GM18511 (cell line): ENCODE measurements around the gene MROH2A.

Source experiments
- ATAC-seq: cut with Tn5 transposase; IDR thresholded peaks from one replicate; pipeline ENCODE4 v1.9.1; 2021; ENCODE audit warnings: mild to moderate bottlenecking, moderate library complexity; ENCODE audit not compliant: unreplicated experiment

The MROH2A gene

DNA sequence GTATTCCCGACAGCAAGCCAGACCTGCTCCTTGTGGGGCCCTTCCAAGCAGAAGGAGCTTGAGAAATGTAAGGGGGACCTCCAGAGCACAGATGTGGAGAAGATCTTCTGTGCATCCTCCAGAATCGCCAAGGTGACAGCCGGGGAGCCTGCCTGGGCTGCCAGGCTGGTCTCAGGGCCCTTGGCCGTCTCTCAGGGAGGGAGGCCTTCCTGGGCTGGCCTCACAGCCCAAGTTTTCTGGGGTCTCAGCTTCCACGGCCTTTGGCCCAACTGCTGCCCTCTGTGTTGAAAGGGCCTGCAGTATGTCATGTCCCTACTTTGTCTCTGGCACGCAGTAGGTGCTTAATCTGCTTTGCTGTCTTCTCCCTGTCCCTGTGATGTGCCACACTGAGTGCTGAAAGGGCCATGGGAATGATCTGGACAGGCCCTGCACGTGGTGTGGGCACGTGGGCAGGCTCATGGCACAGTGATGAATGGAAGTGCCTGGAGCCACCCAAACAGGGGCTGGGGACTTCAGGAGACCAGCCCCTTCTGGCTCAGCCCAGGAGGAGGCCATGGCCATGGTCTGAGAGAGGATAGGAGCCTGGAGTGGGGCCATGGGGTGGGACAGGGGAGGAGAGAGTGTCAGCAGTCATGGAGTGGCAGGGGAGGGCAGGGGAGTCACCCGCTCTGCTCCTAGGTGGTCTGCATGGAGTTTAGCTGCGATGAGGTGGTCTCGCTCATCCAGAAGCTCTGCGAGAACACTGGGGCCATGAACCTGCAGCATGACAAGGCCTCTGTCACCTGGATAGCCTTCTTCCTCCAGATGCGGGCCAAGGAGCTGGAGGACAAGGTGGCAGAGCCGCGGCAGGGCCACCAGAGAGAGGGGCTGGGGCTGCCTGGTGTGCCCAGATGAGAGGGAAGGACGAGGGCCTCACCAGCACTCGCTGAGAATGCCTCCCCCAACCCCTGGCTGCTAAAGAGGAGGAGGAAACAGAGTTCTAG is 40.8 kb downstream of the MROH2A start:
- no peak for ATAC-seq

DNA sequence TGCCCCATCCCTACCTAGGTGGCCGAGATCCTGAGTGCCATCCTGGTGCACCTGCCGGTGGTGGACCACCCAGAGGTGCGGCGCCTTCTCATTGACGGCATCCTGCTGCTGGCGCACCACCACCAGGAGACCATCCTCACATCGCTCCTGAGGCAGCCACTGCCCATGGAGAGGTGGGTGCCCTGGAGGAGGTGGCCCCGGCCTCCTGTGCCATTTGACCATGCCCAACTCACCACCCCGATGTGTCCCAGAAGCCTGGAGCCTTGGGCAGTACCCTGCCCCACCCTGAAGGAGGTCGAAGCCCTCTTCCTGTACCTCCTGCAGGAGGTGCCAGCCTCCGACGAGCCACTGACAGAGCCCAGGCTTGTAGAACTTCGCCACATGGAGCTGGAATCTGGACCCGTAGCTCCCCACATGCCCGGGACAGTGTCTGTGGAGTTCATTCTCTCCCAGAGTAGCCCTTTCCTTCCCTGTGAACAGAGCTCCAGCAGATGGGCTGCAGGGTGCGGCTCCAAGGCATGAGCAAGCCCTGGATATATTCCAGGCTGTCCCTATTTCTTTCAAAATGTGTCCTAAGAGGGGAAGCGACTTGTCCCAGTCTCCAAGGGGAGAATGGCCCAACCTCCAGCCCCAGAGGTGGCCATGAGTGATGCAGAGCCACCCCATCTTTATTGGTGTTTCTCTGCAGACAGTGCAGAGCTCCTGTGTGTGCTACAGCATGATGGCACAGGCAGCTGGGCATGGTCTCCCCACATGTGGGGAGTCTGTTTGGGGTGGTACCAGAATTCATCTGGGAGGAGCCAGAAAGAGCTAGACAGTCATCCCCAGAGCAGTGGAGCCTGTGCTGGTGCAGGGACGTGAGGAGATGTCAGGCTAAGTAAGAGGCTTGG is 42.0 kb downstream of the MROH2A start:
- ATAC-seq, result no peak

DNA sequence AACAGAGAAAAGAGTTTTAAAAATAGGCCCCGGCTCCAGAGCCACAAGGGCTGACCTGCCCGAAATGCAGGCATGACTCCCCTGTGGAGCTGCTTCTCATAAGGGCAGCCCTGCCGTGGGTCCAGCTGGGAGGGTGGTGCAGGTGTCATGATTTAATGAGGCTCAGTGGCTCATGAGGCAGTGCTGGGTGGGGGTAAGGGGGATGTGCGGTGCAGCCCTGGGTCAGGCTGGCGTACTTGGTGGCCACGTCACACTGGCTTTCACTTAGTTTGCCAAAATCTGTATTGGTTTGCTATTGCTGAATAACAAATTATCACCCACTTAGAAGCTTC is 42.6 kb downstream of the MROH2A start:
- ATAC-seq, result no peak

DNA sequence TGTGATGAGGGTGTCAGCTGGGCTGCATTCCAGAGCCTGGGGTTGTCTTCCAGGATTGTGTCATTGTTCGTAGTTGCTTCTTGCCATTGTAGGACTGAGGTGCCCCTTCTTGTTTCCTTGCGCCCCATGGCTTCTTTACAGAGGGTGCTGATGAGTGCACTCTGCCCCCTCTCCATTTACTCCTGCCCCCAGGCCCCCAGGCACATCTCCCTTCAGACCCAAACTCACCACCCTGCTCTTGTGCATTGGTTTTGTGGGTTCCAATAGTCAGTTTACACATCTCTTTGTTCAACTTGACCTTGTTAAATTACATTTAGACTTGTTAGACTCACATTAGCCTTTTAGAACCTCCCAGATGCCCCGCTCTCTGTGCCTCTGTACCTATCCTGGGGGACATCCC is 43.1 kb downstream of the MROH2A start:
- no peak for ATAC-seq

DNA sequence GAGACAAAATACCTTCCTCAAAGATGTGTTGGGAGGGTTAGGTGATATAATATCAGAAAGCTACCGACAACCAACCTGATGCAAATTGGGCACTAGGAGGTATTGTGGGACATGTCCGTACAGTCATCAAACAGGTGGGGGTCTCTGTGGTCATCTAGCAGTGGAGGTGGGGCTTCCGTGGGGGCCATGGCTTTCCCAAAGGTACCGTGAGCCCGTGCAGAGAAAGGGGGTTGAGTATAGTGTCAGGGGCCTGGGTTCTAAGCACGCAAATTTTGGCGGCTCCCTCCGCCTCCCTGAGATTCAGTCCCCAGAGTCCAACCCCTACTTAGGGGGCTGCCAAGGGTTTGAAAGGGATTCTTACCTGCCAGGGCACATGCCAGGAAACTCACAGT is 43.6 kb downstream of the MROH2A start:
- no peak for ATAC-seq

DNA sequence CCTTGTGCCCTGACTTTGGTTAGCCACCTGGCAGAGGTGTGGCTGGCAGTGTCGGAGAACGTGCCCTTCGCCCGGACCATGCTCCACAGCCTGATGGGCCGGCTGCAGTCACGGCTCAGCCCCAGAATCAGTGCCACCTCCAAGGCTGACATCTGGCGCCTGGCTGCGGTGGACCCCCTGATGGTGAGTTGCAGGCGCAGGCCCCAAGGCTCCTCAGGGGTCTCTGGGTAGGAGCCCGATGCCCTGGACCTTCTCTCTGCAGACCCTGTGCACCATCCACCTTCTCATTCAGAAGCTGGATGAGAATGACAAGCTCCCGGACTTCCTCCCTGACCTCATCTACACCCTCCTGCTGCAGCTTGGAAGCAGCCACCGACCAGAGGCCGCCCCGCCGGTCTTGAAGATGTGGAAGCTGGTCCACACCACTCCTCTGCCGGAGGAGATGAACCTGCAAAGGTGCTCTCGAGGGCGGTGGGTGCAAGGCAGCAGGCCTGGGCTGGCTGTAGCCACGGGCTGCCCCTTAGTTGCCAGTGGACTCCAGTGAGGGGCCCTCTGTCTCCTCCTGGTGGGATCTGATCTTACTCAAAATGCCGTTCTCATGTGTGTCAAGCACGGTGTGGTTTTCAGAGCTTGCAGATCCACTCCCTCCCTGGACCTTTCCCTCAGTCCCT is 44.1 kb downstream of the MROH2A start:
- ATAC-seq, result no peak

DNA sequence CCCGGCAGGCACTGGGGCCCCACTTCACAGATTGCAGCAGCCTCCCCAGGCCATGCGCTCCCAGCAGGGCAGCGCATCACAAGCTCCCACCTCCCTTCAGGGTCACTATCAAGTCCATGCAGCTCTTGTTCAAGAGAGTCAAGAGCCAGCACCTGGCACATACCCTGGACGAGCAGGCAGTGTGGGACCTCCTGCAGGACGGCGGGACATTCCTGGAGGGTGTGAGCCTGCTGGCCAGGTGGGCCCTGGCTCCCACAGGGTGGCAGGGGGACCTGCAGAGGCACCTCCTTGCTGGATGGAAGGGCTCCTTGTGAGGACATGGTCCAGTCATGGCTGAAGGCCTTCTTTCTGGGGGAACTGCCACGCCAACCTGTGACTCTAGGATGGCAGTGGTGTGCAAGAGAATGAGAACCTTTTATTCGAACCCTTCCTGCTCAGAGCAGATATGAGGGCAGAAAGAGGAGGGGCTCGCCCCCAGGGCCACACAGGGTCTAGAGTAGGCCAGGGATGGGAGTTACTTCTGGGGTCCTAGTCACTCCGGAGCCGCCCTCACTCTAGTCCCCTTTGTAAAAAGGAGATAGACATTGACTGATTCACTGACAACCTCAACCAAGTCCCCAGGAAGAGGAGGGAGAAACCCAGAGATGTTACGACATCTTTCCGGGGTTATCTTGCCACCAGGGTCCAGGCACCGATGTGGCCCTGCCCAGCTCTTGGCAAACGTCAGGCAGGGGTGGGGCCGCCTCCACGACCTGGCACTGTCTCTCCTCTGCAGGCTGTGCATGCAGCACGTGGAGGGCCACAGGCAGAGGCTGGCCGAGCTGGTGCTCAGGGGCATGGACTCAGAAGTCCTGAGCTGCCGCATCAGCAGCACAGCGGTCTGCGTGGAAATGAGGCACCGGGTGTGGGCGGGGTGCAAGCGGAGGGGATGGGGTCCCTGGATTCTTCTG is 44.9 kb downstream of the MROH2A start:
- ATAC-seq, result no peak

DNA sequence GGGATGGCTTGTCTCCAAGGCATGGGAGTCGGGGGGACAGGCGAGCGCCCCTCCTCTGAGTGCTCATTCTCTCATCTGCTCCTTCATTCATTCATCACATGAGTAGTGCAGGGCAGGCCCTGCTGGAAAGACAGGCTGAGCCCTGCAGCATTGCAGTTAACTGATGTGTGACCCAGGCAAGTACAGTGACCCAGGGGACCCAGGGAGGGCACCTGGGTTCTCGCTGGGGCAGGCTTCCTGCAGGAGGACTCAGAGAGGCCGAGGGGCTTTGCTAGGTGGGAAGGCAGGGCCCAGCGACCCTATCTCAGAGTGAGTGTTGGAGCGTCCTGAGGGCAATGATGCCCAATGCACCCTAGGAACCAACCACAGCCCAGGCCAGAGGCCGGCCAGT is 45.6 kb downstream of the MROH2A start:
- no peak for ATAC-seq

DNA sequence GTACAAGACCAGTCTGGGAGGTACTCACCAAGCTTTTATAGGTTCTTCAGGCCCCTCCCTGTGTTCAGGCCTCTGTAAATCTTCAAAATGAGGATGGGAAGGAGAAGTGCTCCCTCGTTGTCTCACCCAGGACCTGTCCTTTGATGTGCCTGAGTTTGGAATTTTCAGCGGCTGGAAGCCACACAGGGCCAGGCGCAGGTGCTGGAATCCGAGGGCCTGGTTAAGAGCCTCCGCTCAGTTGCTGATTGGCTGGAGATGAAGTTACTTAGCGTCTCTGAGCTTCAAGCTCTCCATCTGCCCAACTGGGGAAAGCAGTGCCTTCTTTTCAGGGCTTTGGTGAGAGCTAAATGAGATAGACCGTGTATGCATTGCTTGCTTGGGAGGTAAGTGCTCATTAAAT is 46.2 kb downstream of the MROH2A start:
- ATAC-seq, result no peak

DNA sequence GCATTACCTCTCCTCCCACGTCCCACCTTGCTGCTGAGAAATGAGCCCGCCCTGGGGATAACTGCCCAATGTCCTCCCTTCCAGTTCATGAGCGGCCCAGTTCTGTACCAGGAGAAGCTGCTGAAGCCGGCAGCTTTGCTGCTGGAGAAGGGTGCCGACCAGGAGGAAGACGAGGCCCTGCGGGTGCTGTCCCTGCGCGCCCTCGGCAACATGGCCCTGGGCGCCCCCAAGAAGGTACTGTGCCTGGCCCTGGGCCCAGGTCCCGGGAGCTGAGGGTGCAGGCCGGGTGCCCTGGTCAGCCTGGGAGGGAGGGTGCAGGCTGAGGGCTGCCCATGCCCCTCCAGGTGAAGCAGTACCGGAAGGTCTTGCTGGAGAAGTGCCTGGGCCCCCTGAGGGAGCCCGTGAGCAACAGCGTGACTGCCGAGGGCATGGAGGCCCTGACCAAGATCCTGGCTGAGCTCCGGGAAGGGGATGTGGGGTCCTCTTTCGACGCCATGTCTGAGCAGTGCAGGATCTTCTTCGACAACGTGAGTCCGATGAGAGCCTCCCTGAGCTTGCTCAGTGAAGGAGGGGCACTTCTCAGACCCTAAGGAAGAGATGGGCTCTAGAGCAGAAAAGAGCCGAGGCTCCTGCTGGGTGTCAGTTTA is 50.5 kb downstream of the MROH2A start:
- ATAC-seq, result no peak

DNA sequence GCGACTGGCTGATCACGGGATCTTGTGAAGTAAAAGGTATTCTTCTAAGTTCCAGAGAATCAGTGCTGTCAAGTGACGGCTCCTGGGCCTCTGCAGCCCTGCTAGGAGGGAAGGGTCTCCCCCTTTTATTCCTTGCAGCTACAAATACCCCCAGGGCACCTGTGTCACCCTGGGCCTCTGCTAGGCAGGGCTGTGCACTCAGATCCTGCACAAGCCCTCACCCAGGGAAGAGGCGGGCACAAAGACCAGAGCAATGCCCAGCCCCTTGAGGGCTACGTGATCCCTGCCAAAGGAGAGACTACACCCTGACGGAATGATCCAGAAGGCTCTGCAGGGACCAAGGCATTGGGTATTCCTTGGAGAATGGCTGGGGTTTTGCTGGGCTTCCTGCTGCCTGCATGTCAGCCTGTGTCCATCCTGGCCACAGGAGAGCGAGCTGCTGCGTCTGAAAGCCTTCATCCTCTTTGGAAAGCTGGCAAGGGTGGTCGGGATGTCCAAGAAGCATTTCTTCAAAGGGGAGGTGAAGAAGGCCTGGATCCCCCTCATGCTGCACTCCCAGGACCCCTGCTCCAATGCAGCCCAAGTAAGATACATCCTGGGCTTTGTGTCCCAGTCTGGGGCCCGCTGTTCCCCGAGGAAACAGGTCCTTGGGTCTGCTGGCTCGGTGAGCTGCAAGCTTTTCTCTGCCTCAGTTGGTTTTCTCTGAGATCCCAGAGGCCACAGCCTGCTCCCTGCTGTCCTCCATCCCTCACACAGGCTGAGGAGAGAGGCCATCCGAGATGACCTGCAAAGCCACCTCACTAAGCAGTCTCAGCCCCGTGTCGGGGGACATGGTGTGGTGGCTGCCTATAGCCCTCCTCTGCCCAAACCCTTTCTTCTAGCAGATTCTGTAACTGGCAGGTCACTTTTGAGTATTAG is 51.3 kb downstream of the MROH2A start:
- ATAC-seq, result no peak

DNA sequence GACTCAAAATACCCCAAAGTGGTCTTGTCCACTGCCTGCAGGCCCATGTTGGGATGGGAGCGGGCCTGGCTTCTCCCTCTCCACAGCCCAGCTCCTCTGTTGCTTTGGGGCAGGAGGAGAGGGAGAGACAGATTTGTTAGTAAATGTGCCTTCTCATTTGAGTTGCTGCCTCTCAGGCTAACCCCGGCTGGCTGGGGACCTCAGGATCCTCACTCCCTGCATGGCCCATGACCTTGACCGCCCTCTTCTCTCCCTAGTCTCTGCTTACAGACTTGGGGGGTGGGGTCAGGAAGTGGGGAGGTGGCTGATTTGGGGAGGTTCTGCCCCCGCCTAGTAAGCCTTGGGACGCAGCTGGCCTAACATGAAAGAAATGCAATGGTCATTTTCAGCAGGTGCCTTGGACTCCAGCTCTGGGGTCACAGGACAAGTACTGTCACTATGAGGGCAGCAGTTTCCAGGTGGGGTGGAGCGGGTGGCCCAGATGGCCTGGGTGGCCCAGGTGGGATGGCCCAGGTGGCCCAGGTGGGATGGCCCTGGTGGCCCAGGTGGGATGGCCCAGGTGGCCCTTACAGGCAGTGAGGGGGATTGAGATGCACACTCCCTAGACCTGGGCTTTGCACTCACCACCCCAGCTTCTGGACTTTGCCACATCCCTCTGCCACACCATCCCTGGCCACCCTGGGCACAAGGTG is 52.1 kb downstream of the MROH2A start:
- ATAC-seq, result no peak

DNA sequence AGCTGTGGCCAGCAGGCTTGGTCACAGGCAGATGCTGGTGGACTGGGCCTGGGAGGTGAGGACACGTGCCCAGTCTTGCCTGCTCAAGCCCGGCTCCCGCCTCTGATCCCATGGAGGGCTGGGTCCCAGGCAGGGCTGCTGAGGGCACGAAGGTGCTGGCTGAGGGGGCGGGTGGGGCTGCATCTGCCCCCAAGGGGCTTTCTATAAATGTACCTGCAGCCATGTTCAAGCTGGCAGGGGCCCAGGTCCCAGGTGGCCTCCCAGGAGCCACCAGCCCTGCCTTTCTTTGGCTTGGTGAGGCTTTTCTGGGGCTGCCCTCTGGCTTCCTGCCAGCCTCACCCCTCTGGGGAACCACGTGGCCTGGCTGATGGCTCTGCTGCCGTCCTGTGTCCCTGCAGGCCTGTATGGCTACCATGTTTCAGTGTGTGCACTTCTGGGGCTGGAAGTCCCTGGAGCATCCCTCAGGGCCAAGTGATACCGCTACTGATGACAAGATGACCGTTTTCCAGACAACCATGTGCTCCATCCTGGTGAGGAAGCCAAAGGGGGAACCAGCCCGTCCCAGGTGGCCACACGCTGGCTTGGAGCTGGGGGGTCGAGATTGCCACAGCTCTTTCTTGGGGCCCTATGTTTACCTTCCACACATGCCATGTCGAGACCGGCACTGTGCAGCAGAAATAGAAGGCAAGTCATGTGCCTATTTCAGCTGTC is 53.0 kb downstream of the MROH2A start:
- ATAC-seq, result no peak

DNA sequence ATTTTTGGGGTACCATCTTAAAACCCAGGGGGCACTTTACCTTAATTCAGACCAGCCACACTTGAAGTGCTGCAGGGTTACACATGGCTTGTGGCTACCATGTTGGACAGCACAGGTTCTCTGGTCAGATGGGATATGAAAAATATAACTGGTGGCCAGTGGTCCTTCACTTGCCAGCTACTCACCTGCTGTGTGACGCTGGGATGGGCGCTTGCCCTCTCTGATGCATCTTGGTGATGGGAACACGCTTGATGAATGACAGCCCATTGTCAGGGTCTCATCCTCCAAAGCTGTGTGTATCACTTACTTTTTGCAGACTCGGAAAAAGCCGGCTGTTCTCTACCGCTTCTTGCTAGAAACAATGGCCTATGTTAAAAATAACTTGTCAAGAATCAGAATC is 53.7 kb downstream of the MROH2A start:
- ATAC-seq, result no peak

DNA sequence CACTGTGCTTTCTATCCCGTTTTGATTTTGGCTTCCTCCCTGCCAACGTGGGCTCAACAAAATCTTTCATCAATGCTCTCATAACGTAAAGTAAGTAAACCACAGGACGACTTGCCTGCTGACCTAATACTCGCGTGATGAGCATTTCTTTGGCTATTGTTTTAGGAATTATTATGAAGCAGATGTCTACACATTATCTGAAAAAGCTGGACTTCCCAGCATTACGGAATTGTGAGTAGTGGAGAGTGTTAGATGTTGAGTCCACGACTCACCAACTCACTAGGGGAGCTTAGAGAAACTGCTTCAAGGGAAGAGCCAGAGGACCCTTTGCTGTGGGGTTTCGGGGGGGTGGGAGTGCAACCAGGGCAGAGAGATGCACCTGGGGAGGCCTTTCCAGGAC is 54.3 kb downstream of the MROH2A start:
- ATAC-seq, result no peak

DNA sequence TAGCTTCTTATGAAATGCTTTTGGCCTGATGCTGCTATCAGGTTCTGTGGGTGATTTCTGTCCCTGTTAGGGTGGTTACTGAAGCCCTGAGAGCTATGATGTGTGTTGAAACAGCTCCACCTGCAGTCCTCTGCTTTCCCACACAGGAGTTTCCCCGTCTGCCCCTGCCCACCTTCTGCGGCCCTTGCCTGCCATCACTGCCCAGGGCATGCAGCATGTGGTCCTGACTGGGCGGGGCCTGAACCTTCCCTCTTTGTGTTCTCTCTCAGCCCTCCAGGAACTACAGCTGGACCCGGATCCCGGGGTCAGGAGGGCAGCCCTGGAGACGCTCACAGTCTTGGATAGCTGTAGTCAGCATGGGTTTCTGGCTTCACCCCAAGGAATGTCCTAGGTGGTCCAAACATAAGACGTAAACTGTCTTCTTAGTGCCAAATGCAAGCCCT is 54.8 kb downstream of the MROH2A start:
- no peak for ATAC-seq

DNA sequence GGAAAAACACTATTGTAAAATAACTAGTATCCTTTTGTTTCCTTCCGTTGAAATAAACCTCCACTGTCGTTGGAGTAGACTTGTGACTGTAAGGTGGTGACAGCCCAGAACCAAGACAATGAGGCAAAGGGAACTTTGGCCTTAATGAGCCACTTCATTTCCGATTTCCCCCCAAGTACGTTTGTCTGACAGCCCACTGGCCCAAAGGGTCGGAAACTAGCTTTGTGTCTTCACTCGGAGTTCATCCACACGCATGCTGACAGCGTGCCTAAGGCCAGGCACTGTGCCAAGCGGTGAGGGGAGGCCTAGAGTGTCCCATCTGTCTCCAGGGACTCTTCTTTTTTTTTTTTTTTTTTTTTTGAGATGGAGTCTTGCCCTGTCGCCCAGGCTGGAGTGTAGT is 55.2 kb downstream of the MROH2A start:
- no peak for ATAC-seq
